GM23248 (cell line): ENCODE data around the gene TSPAN9. TPM values are rescaled to one million over a fixed set of nuclear protein-coding genes. Genes with fewer than 3 reads are reported as not detected.

Experiments used
- DNase-seq: peaks from one replicate; pipeline ENCODE4 v3.0.0-alpha.2; 2015
- H2AFZ ChIP-seq: fragments of 200-600 bp; sonication (generic); 2 replicates; pipeline ENCODE4 v1.6.1; 2016; ENCODE audit warnings: antibody characterized with exemption
- H3F3A ChIP-seq: fragments of 200-600 bp; sonication (generic); 2 replicates; pipeline ENCODE4 v1.6.1; 2016; ENCODE audit warnings: mild to moderate bottlenecking, antibody characterized with exemption, mixed run types; ENCODE audit not compliant: insufficient read depth
- H3K27ac ChIP-seq: fragments of 200-600 bp; sonication (generic); 2 replicates; pipeline ENCODE4 v1.5.1; 2016; ENCODE audit warnings: mild to moderate bottlenecking
- H3K27me3 ChIP-seq: fragments of 200-600 bp; sonication (generic); replicated peaks from 2 replicates; pipeline ENCODE4 v1.6.1; 2016; ENCODE audit warnings: mild to moderate bottlenecking; ENCODE audit not compliant: insufficient read depth
- H3K36me3 ChIP-seq: fragments of 200-600 bp; sonication (generic); 2 replicates; pipeline ENCODE4 v1.6.1; 2016; ENCODE audit warnings: low read depth, mild to moderate bottlenecking
- H3K4me1 ChIP-seq: fragments of 200-600 bp; sonication (generic); 2 replicates; pipeline ENCODE4 v1.6.1; 2016; ENCODE audit warnings: mild to moderate bottlenecking; ENCODE audit not compliant: insufficient read depth
- H3K4me2 ChIP-seq: fragments of 200-600 bp; sonication (generic); one replicate; pipeline ENCODE4 v1.6.1; 2016; ENCODE audit warnings: mild to moderate bottlenecking; ENCODE audit not compliant: unreplicated experiment
- H3K4me3 ChIP-seq: fragments of 200-600 bp; sonication (generic); 2 replicates; pipeline ENCODE4 v1.5.1; 2016; ENCODE audit warnings: mild to moderate bottlenecking
- H3K79me2 ChIP-seq: fragments of 200-600 bp; sonication (generic); 2 replicates; pipeline ENCODE4 v1.6.1; 2016; ENCODE audit warnings: mild to moderate bottlenecking; ENCODE audit not compliant: insufficient read depth
- H3K9ac ChIP-seq: fragments of 200-600 bp; sonication (generic); 2 replicates; pipeline ENCODE4 v1.6.1; 2016; ENCODE audit warnings: mild to moderate bottlenecking
- H3K9me2 ChIP-seq: fragments of 200-600 bp; sonication (generic); 2 replicates; pipeline ENCODE4 v1.6.1; 2016; ENCODE audit warnings: mixed run types, mild to moderate bottlenecking, moderate library complexity; ENCODE audit not compliant: insufficient read depth
- H3K9me3 ChIP-seq: fragments of 200-600 bp; sonication (generic); one replicate; pipeline ENCODE4 v1.6.1; 2017; ENCODE audit warnings: low read depth
- H4K20me1 ChIP-seq: fragments of 200-600 bp; sonication (generic); 2 replicates; pipeline ENCODE4 v1.6.0; 2016; ENCODE audit not compliant: insufficient read depth
- EZH2 ChIP-seq: fragments of 200-600 bp; sonication (generic); IDR thresholded peaks from 2 replicates; pipeline ENCODE4 v1.6.1; 2018; ENCODE audit warnings: antibody characterized with exemption, mild to moderate bottlenecking; ENCODE audit not compliant: insufficient read depth, poor library complexity, severe bottlenecking
- EZH2phosphoT487 ChIP-seq: fragments of 200-600 bp; sonication (generic); IDR thresholded peaks from 2 replicates; pipeline ENCODE4 v1.6.1; 2018; ENCODE audit warnings: antibody characterized with exemption, moderate library complexity, mild to moderate bottlenecking, low read depth; ENCODE audit not compliant: insufficient read depth
- WGBS, 2 experiments: methylation state at CpG; one replicate each; pipeline ENCODE4 v1.1.6; 2015 to 2017; ENCODE audit warnings: low lambda C conversion rate in 2 of 2, low coverage in 1 of 2; ENCODE audit errors: missing lambda C conversion rate in 2 of 2; 5-methylcytosine and 5-hydroxymethylcytosine counted together
- in situ Hi-C: fragments of 300-500 bp; cut with MboI; formaldehyde crosslinking; loops from 2 replicates; pipeline ENCODE4 v1.15.0; 2020
- polyA plus RNA-seq: library from polyadenylated mRNA; unstranded; fragments of >200 nt; fragmentation: Nextera tagmentation; extraction: Ambion mirVana; gene quantifications from 2 replicates; pipeline ENCODE4 v1.2.1, GENCODE V29; 2016
- total RNA-seq: library from RNA; depleted of rRNA; stranded (reverse); fragments of >200 nt; shearing (Covaris generic); gene quantifications from 2 replicates; pipeline ENCODE4 v1.2.3, GENCODE V29; 2014

TSPAN9 gene
- total and polyA plus RNA-seq, 2 experiments from 2014 or later = 9.5 to 14.4 TPM

GRCh38 chr12:3230758-3231375 is 153.7 kb downstream of the TSPAN9 start:
- Histone ChIP-seq H3K4me3 (no peak overlapping the region), H3K9me2 (no peaks in the 10 kb centered on the region), H4K20me1 (no peaks in the 10 kb centered on the region), H3K4me1 (no peaks in the 10 kb centered on the region), H3K36me3 (no peaks in the 10 kb centered on the region), H3K27ac (no peak overlapping the region), H3K79me2 (no peaks in the 10 kb centered on the region), H3K27me3 (no peaks in the 10 kb centered on the region), H3F3A (no peaks in the 10 kb centered on the region), H3K9ac (no peak overlapping the region), H3K9me3 (no peaks in the 10 kb centered on the region), H2AFZ (no peak overlapping the region), H3K4me2 (no peak overlapping the region)
- 72 to 78% methylated on average over 14 of the region's 14 CpGs for WGBS, 2 experiments
- no peak for DNase-seq
- in situ Hi-C loops = no loop called here
- TF ChIP-seq EZH2 = no peak
- TF ChIP-seq EZH2phosphoT487 = no peak

GRCh38 chr12:3231399-3231876 is 154.3 kb downstream of the TSPAN9 start:
- no peaks in the 10 kb centered on the region for H3K4me1 ChIP-seq
- no peak overlapping the region for H3K4me3 ChIP-seq
- in situ Hi-C loops = no loop called here
- no peaks in the 10 kb centered on the region for H3K9me2 ChIP-seq
- H2AFZ ChIP-seq = no peak overlapping the region
- no peak for DNase-seq
- H4K20me1 ChIP-seq = no peaks in the 10 kb centered on the region
- 65 to 69% methylated on average over 19 of the region's 19 CpGs for WGBS, 2 experiments
- no peak overlapping the region for H3K27ac ChIP-seq
- H3K36me3 ChIP-seq = no peaks in the 10 kb centered on the region
- no peaks in the 10 kb centered on the region for H3F3A ChIP-seq
- H3K4me2 ChIP-seq = no peak overlapping the region
- H3K9ac ChIP-seq = no peak overlapping the region
- H3K27me3 ChIP-seq = no peaks in the 10 kb centered on the region
- no peaks in the 10 kb centered on the region for H3K9me3 ChIP-seq
- TF ChIP-seq EZH2phosphoT487 (no peak), EZH2 (no peak)
- H3K79me2 ChIP-seq = no peaks in the 10 kb centered on the region

DNA sequence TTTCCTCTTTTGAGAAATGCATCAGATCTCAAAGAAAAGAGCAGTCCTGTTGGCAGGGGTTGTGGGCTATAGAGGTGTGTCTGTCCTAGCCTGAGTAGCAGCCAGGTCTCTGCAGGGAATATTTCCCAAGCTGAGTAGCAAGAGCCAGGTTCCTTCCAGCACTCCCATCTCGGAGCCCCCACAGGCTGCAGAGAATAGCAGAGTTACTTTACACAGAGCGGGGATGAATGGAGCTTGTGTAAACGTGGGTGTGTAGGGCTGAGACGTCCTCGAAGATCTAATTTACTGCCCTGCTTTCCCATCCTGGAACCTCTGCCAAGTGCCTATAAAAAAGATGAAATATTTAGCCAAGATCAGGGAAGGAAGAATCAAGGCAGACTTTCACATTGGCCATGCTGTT is 156.6 kb downstream of the TSPAN9 start:
- TF ChIP-seq EZH2 (no peak), EZH2phosphoT487 (no peak)
- no peaks in the 10 kb centered on the region for H3K4me1 ChIP-seq
- 52 to 70% methylated on average over 5 of the region's 5 CpGs for WGBS, 2 experiments
- H2AFZ ChIP-seq = no peak overlapping the region
- in situ Hi-C loops = no loop called here
- H3K9ac ChIP-seq = no peak overlapping the region
- H3F3A ChIP-seq = no peaks in the 10 kb centered on the region
- no peak overlapping the region for H3K4me3 ChIP-seq
- no peaks in the 10 kb centered on the region for H3K27me3 ChIP-seq
- H3K4me2 ChIP-seq = no peak overlapping the region
- H3K27ac ChIP-seq = no peak overlapping the region
- no peak for DNase-seq
- no peaks in the 10 kb centered on the region for H4K20me1 ChIP-seq
- no peaks in the 10 kb centered on the region for H3K79me2 ChIP-seq
- no peaks in the 10 kb centered on the region for H3K36me3 ChIP-seq
- H3K9me3 ChIP-seq = no peaks in the 10 kb centered on the region
- H3K9me2 ChIP-seq = no peaks in the 10 kb centered on the region

GRCh38 chr12:3236345-3237187 is 159.4 kb downstream of the TSPAN9 start:
- Histone ChIP-seq H3K36me3 (no peaks in the 10 kb centered on the region), H3K9ac (no peak overlapping the region), H3K9me3 (no peaks in the 10 kb centered on the region), H3K9me2 (no peaks in the 10 kb centered on the region), H3K4me2 (no peak overlapping the region), H3K27me3 (no peaks in the 10 kb centered on the region), H4K20me1 (no peaks in the 10 kb centered on the region), H3F3A (no peaks in the 10 kb centered on the region), H3K27ac (no peak overlapping the region), H2AFZ (no peak overlapping the region), H3K4me3 (no peak overlapping the region), H3K79me2 (no peaks in the 10 kb centered on the region), H3K4me1 (no peaks in the 10 kb centered on the region)
- in situ Hi-C loops = no loop called here
- 75 to 76% methylated on average over 16 of the region's 16 CpGs for WGBS, 2 experiments
- DNase-seq = peak; percentile 51
- TF ChIP-seq EZH2phosphoT487 (no peak), EZH2 (no peak)
